Stomach (tissue), 4 donors: ENCODE data around the gene YIPF4.
"Not testable (repeated sequence)": the region's sequence is repeated elsewhere in the genome, so short reads cannot be mapped to it uniquely, and the experiment has no call there.

Experiments used
- CTCF ChIP-seq, 7 experiments: fragments of 450-650 bp in 4 of 7; fragments of 200-600 bp in 3 of 7; sonication (generic) in 3 of 7; IDR thresholded peaks; one replicate each; pipeline ENCODE4 v1.5.1; 2016 to 2019; ENCODE audit warnings: antibody characterized with exemption in 7 of 7, control low read depth in 2 of 7, mild to moderate bottlenecking in 1 of 7
- EP300 ChIP-seq: sonication (generic); formaldehyde crosslinking; IDR thresholded peaks from one replicate; pipeline ENCODE4 v1.6.1; 2017; ENCODE audit warnings: antibody characterized with exemption

GRCh38 chr2:32293493-32293892 is 15.8 kb downstream of the YIPF4 start:
- not testable (repeated sequence) for TF ChIP-seq CTCF (IDR thresholded peaks at IDR 0.05); EP300
